HCT116 (cell line): ENCODE measurements around the gene SEC11C.

Experiments used
- JUND ChIP-seq: IDR thresholded peaks from 2 replicates; pipeline ENCODE4 v1.6.1; 2012
- MAX ChIP-seq: IDR thresholded peaks from 2 replicates; pipeline ENCODE4 v1.6.1; 2012
- POLR2A ChIP-seq: IDR thresholded peaks from 2 replicates; pipeline ENCODE4 v1.7.0; 2011; ENCODE audit warnings: borderline replicate concordance; ENCODE audit not compliant: insufficient read depth, insufficient read length; ENCODE audit errors: extremely low read depth
- POLR2AphosphoS5 ChIP-seq: IDR thresholded peaks from 2 replicates; pipeline ENCODE4 v1.6.1; 2011; ENCODE audit warnings: mild to moderate bottlenecking, low read depth, low read length, moderate library complexity
- TF ChIP-seq, protein P1 (sequence below), 3 experiments: fragments of 200-600 bp in 1 of 3; sonication (generic) in 1 of 3; IDR thresholded peaks in 2 of 3; conservative IDR thresholded peaks in 1 of 3; 2 replicates each; pipeline ENCODE4 v1.5.1; 2012 to 2017; ENCODE audit warnings: low read depth in 2 of 3, low read length in 2 of 3, antibody characterized with exemption in 1 of 3, borderline replicate concordance in 1 of 3, control low read depth in 1 of 3, mild to moderate bottlenecking in 1 of 3, mixed read lengths in 1 of 3, mixed run types in 1 of 3, moderate library complexity in 1 of 3; ENCODE audit not compliant: insufficient read depth in 1 of 3

- TF ChIP-seq, protein P1, sequence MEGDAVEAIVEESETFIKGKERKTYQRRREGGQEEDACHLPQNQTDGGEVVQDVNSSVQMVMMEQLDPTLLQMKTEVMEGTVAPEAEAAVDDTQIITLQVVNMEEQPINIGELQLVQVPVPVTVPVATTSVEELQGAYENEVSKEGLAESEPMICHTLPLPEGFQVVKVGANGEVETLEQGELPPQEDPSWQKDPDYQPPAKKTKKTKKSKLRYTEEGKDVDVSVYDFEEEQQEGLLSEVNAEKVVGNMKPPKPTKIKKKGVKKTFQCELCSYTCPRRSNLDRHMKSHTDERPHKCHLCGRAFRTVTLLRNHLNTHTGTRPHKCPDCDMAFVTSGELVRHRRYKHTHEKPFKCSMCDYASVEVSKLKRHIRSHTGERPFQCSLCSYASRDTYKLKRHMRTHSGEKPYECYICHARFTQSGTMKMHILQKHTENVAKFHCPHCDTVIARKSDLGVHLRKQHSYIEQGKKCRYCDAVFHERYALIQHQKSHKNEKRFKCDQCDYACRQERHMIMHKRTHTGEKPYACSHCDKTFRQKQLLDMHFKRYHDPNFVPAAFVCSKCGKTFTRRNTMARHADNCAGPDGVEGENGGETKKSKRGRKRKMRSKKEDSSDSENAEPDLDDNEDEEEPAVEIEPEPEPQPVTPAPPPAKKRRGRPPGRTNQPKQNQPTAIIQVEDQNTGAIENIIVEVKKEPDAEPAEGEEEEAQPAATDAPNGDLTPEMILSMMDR (IDR thresholded peaks at IDR 0.05 in 2 of 3, conservative IDR thresholded peaks at IDR 0.05 in 1 of 3; ENCODE audit: borderline replicate concordance in 1 of 3, insufficient read depth in 1 of 3, low read depth in 2 of 3, low read length in 2 of 3): no peak
- TF ChIP-seq POLR2A (no peak), MAX (no peak), POLR2AphosphoS5 (no peak), JUND (no peak)
These were observed 4.8 kb downstream of the SEC11C start for GRCh38 chr18:59144483-59144882.
